Activated T-cell treated with anti-CD3 and anti-CD28 coated beads, Interleukin-2, amount 50 U/mL, for 4 hours (primary cell): ENCODE results near the gene PLEKHA5. TPM values are rescaled to one million over a fixed set of nuclear protein-coding genes. Genes with fewer than 3 reads are reported as not detected.

ENCODE experiments used
- ATAC-seq, 2 donors: fragments of 200-7000 bp; cut with Tn5 transposase; one replicate each; pipeline ENCODE4 v1.10.0; 2021
- DNase-seq: peaks from one replicate; pipeline ENCODE4 v3.0.0-alpha.2; 2020
- H3K27me3 Mint-ChIP-seq: one replicate; pipeline ENCODE4 v1.8.0; 2021; ENCODE audit warnings: low read depth, mixed read lengths
- H3K36me3 Mint-ChIP-seq: one replicate; pipeline ENCODE4 v1.8.0; 2022; ENCODE audit warnings: mixed read lengths; ENCODE audit not compliant: insufficient read depth
- H3K4me1 Mint-ChIP-seq: one replicate; pipeline ENCODE4 v1.8.0; 2021; ENCODE audit warnings: low read depth, mixed read lengths
- H3K4me3 Mint-ChIP-seq: one replicate; pipeline ENCODE4 v1.8.0; 2021; ENCODE audit warnings: mild to moderate bottlenecking, moderate library complexity, mixed read lengths
- H3K9me3 Mint-ChIP-seq: one replicate; pipeline ENCODE4 v1.8.0; 2021; ENCODE audit warnings: mixed read lengths
- total RNA-seq, 3 donors: library from RNA; stranded (reverse); gene quantifications; one replicate each; pipeline ENCODE4 v1.2.1, GENCODE V29; 2021

Gene PLEKHA5
- total RNA-seq, 3 donors from 2014 or later = 0.66 to 2.9 (median 2.0) TPM

GRCh38 chr12:19190292-19191031 is 60.9 kb downstream of the PLEKHA5 start:
- H3K27me3 Mint-ChIP-seq = no peaks in the 10 kb centered on the region
- no peaks in the 10 kb centered on the region for H3K36me3 Mint-ChIP-seq
- no peak overlapping the region for H3K4me3 Mint-ChIP-seq
- H3K9me3 Mint-ChIP-seq = no peaks in the 10 kb centered on the region
- no peak for DNase-seq
- no peak for ATAC-seq
- no peaks in the 10 kb centered on the region for H3K4me1 Mint-ChIP-seq

GRCh38 chr12:19191089-19191488 is 61.6 kb downstream of the PLEKHA5 start:
- Mint-ChIP-seq H3K4me1 (no peaks in the 10 kb centered on the region), H3K27me3 (no peaks in the 10 kb centered on the region), H3K36me3 (no peaks in the 10 kb centered on the region), H3K4me3 (no peak overlapping the region), H3K9me3 (no peaks in the 10 kb centered on the region)
- ATAC-seq (no peak), DNase-seq (no peak)

GRCh38 chr12:19191563-19191962 is 62.0 kb downstream of the PLEKHA5 start:
- no peak for ATAC-seq
- DNase-seq = no peak
- Mint-ChIP-seq H3K27me3 (no peaks in the 10 kb centered on the region), H3K36me3 (no peaks in the 10 kb centered on the region), H3K9me3 (no peaks in the 10 kb centered on the region), H3K4me1 (no peaks in the 10 kb centered on the region), H3K4me3 (no peak overlapping the region)

- H3K27me3 Mint-ChIP-seq = no peaks in the 10 kb centered on the region
- H3K36me3 Mint-ChIP-seq = no peaks in the 10 kb centered on the region
- no peaks in the 10 kb centered on the region for H3K9me3 Mint-ChIP-seq
- H3K4me1 Mint-ChIP-seq = no peaks in the 10 kb centered on the region
- ATAC-seq (no peak), DNase-seq (no peak)
- no peak overlapping the region for H3K4me3 Mint-ChIP-seq
Observed at GRCh38 chr12:19192710-19193109, 63.2 kb downstream of the PLEKHA5 start.

GRCh38 chr12:19194963-19195362 is 65.4 kb downstream of the PLEKHA5 start:
- Mint-ChIP-seq H3K36me3 (no peaks in the 10 kb centered on the region), H3K9me3 (no peaks in the 10 kb centered on the region), H3K4me3 (no peak overlapping the region), H3K4me1 (no peaks in the 10 kb centered on the region), H3K27me3 (no peaks in the 10 kb centered on the region)
- ATAC-seq (no peak), DNase-seq (no peak)

- ATAC-seq = no peak
Observed at GRCh38 chr12:19196959-19197630, 67.6 kb downstream of the PLEKHA5 start.

GRCh38 chr12:19198272-19198671 is 68.7 kb downstream of the PLEKHA5 start:
- Mint-ChIP-seq H3K4me3 (no peak overlapping the region), H3K4me1 (no peaks in the 10 kb centered on the region), H3K9me3 (no peaks in the 10 kb centered on the region), H3K36me3 (no peaks in the 10 kb centered on the region), H3K27me3 (no peaks in the 10 kb centered on the region)
- no peak for ATAC-seq
- no peak for DNase-seq

More at GRCh38 chr12:19196959-19197630, 67.6 kb downstream of the PLEKHA5 start:
- H3K27me3 Mint-ChIP-seq = no peaks in the 10 kb centered on the region
- H3K9me3 Mint-ChIP-seq = no peaks in the 10 kb centered on the region
- H3K4me3 Mint-ChIP-seq = no peak overlapping the region
- H3K36me3 Mint-ChIP-seq = no peaks in the 10 kb centered on the region
- no peak for DNase-seq
- no peaks in the 10 kb centered on the region for H3K4me1 Mint-ChIP-seq

GRCh38 chr12:19199332-19199731 is 69.8 kb downstream of the PLEKHA5 start:
- H3K27me3 Mint-ChIP-seq = no peaks in the 10 kb centered on the region
- no peaks in the 10 kb centered on the region for H3K36me3 Mint-ChIP-seq
- H3K4me1 Mint-ChIP-seq = no peaks in the 10 kb centered on the region
- DNase-seq (no peak), ATAC-seq (no peak)
- no peak overlapping the region for H3K4me3 Mint-ChIP-seq
- H3K9me3 Mint-ChIP-seq = no peaks in the 10 kb centered on the region

- Mint-ChIP-seq H3K4me3 (no peak overlapping the region), H3K36me3 (no peaks in the 10 kb centered on the region), H3K9me3 (no peaks in the 10 kb centered on the region), H3K4me1 (no peaks in the 10 kb centered on the region), H3K27me3 (no peaks in the 10 kb centered on the region)
- ATAC-seq (no peak), DNase-seq (no peak)
Observed at GRCh38 chr12:19200261-19200660, 70.7 kb downstream of the PLEKHA5 start.

- DNase-seq (no peak), ATAC-seq (no peak)
- H3K36me3 Mint-ChIP-seq = no peaks in the 10 kb centered on the region
- H3K9me3 Mint-ChIP-seq = no peaks in the 10 kb centered on the region
- no peaks in the 10 kb centered on the region for H3K4me1 Mint-ChIP-seq
- H3K4me3 Mint-ChIP-seq = no peak overlapping the region
- no peaks in the 10 kb centered on the region for H3K27me3 Mint-ChIP-seq
Observed at GRCh38 chr12:19201661-19202060, 72.1 kb downstream of the PLEKHA5 start.

- Mint-ChIP-seq H3K9me3 (no peaks in the 10 kb centered on the region), H3K4me1 (no peaks in the 10 kb centered on the region), H3K4me3 (no peak overlapping the region), H3K27me3 (no peaks in the 10 kb centered on the region), H3K36me3 (no peaks in the 10 kb centered on the region)
- ATAC-seq = no peak
- no peak for DNase-seq
Observed at GRCh38 chr12:19203013-19203412, 73.5 kb downstream of the PLEKHA5 start.

- Mint-ChIP-seq H3K9me3 (no peaks in the 10 kb centered on the region), H3K4me1 (no peaks in the 10 kb centered on the region), H3K4me3 (no peak overlapping the region), H3K27me3 (no peaks in the 10 kb centered on the region), H3K36me3 (no peaks in the 10 kb centered on the region)
- ATAC-seq (no peak), DNase-seq (no peak)
Observed at GRCh38 chr12:19203539-19204506, 74.3 kb downstream of the PLEKHA5 start.

- no peaks in the 10 kb centered on the region for H3K27me3 Mint-ChIP-seq
- DNase-seq = no peak
- H3K4me3 Mint-ChIP-seq = no peak overlapping the region
- H3K36me3 Mint-ChIP-seq = no peaks in the 10 kb centered on the region
- H3K9me3 Mint-ChIP-seq = no peaks in the 10 kb centered on the region
- ATAC-seq = no peak
- no peaks in the 10 kb centered on the region for H3K4me1 Mint-ChIP-seq
Observed at GRCh38 chr12:19205120-19205519, 75.6 kb downstream of the PLEKHA5 start.

- H3K27me3 Mint-ChIP-seq = no peaks in the 10 kb centered on the region
- no peak overlapping the region for H3K4me3 Mint-ChIP-seq
- no peaks in the 10 kb centered on the region for H3K36me3 Mint-ChIP-seq
- no peak for DNase-seq
- H3K4me1 Mint-ChIP-seq = no peaks in the 10 kb centered on the region
- no peaks in the 10 kb centered on the region for H3K9me3 Mint-ChIP-seq
- no peak for ATAC-seq
Observed at GRCh38 chr12:19206493-19207077, 77.1 kb downstream of the PLEKHA5 start.
